KMS-11 (cell line): ENCODE results near the gene TMEM143.

Source experiments
- H2AFZ ChIP-seq: fragments of 200-600 bp; sonication (generic); 2 replicates; pipeline ENCODE4 v1.6.1; 2016; ENCODE audit warnings: antibody characterized with exemption, mixed run types, low read depth
- H3K27ac ChIP-seq: fragments of 200-600 bp; sonication (generic); 2 replicates; pipeline ENCODE4 v1.6.1; 2016; ENCODE audit warnings: mild to moderate bottlenecking, mixed run types
- H3K27me3 ChIP-seq: fragments of 200-600 bp; sonication (generic); 2 replicates; pipeline ENCODE4 v1.6.1; 2017; ENCODE audit warnings: mild to moderate bottlenecking, low read depth, mixed run types, moderate library complexity; ENCODE audit not compliant: insufficient read depth
- H3K36me3 ChIP-seq: fragments of 200-600 bp; sonication (generic); 2 replicates; pipeline ENCODE4 v1.6.1; 2017; ENCODE audit warnings: mild to moderate bottlenecking, mixed run types; ENCODE audit not compliant: insufficient read depth
- H3K4me1 ChIP-seq: fragments of 200-600 bp; sonication (generic); 2 replicates; pipeline ENCODE4 v1.6.1; 2016; ENCODE audit warnings: mild to moderate bottlenecking, low read depth, mixed run types; ENCODE audit not compliant: poor library complexity, severe bottlenecking
- H3K4me2 ChIP-seq: fragments of 200-600 bp; sonication (generic); 2 replicates; pipeline ENCODE4 v1.7.0; 2016; ENCODE audit warnings: mild to moderate bottlenecking, mixed run types
- H3K4me3 ChIP-seq: fragments of 200-600 bp; sonication (generic); IDR thresholded peaks from 2 replicates; pipeline ENCODE4 v1.6.1; 2017; ENCODE audit warnings: low read depth, low read length, mixed read lengths; ENCODE audit not compliant: insufficient read depth
- H3K79me2 ChIP-seq: fragments of 200-600 bp; sonication (generic); 2 replicates; pipeline ENCODE4 v1.6.1; 2016; ENCODE audit warnings: low read depth, mixed run types; ENCODE audit not compliant: insufficient read depth
- H3K9ac ChIP-seq: fragments of 200-600 bp; sonication (generic); 2 replicates; pipeline ENCODE4 v1.6.1; 2016; ENCODE audit warnings: mild to moderate bottlenecking, mixed run types
- H4K20me1 ChIP-seq: fragments of 200-600 bp; sonication (generic); 2 replicates; pipeline ENCODE4 v1.6.1; 2016; ENCODE audit warnings: mild to moderate bottlenecking, mixed run types; ENCODE audit not compliant: insufficient read depth
- CTCF ChIP-seq: fragments of 200-600 bp; sonication (generic); conservative IDR thresholded peaks from 2 replicates; pipeline ENCODE4 v1.6.1; 2017; ENCODE audit warnings: low read depth, mild to moderate bottlenecking, antibody characterized with exemption, low read length, moderate library complexity, mixed read lengths

Gene TMEM143

GRCh38 chr19:48401287-48401686, 37.5 kb upstream of the TMEM143 start:
- Histone ChIP-seq H3K4me2 (no peak overlapping the region), H3K36me3 (no peaks in the 10 kb centered on the region), H3K9ac (no peak overlapping the region), H3K27me3 (peaks cover 7% of the 10 kb centered on the region; the same call in 1 of the 2 replicates), H3K4me3 (no peak overlapping the region), H4K20me1 (no peaks in the 10 kb centered on the region), H2AFZ (no peak overlapping the region), H3K4me1 (peaks cover 43% of the 10 kb centered on the region), H3K79me2 (no peaks in the 10 kb centered on the region; the same call in 1 of the 2 replicates), H3K27ac (no peak overlapping the region)
- no peak for TF ChIP-seq CTCF

GRCh38 chr19:48400018-48400742, 36.4 kb upstream of the TMEM143 start:
- H3K4me3 ChIP-seq, result no peak overlapping the region
- H3K4me1 ChIP-seq, result peaks cover 45% of the 10 kb centered on the region
- H3K9ac ChIP-seq, result no peak overlapping the region

GRCh38 chr19:48398375-48399235, 34.9 kb upstream of the TMEM143 start:
- Histone ChIP-seq H2AFZ (0 out of 2 replicates have a peak overlapping the region, but pooled peaks have one; percentile 34), H3K27me3 (peaks cover 22% of the 10 kb centered on the region), H3K4me1 (peaks cover 49% of the 10 kb centered on the region), H3K9ac (peak overlapping the region; percentile 64), H3K27ac (peak overlapping the region; percentile 45), H4K20me1 (no peaks in the 10 kb centered on the region), H3K36me3 (no peaks in the 10 kb centered on the region), H3K4me2 (peak overlapping the region; percentile 91), H3K4me3 (no peak overlapping the region), H3K79me2 (no peaks in the 10 kb centered on the region; the same call in 1 of the 2 replicates)
- TF ChIP-seq CTCF, result no peak

More at GRCh38 chr19:48400018-48400742, 36.4 kb upstream of the TMEM143 start:
- Histone ChIP-seq H3K27me3 (peaks cover 8% of the 10 kb centered on the region), H3K4me2 (peak overlapping the region; percentile 69), H2AFZ (peak overlapping the region; percentile 62), H3K27ac (peak overlapping the region; percentile 33), H4K20me1 (no peaks in the 10 kb centered on the region), H3K79me2 (no peaks in the 10 kb centered on the region; the same call in 1 of the 2 replicates), H3K36me3 (no peaks in the 10 kb centered on the region)
- TF ChIP-seq CTCF, result no peak

GRCh38 chr19:48398102-48398374, 34.3 kb upstream of the TMEM143 start:
- Histone ChIP-seq H3K27ac (peak overlapping the region; percentile 43; the same call in 1 of the 2 replicates), H3K79me2 (no peaks in the 10 kb centered on the region; the same call in 1 of the 2 replicates), H3K27me3 (peaks cover 27% of the 10 kb centered on the region), H4K20me1 (no peaks in the 10 kb centered on the region), H2AFZ (0 out of 2 replicates have a peak overlapping the region, but pooled peaks have one; percentile 34), H3K4me1 (peaks cover 47% of the 10 kb centered on the region), H3K4me3 (no peak overlapping the region), H3K36me3 (no peaks in the 10 kb centered on the region), H3K9ac (peak overlapping the region; percentile 64), H3K4me2 (peak overlapping the region; percentile 91)
- TF ChIP-seq CTCF, result no peak
